ENCODE data around the gene PAQR4.
"Not testable (repeated sequence)": the region's sequence is repeated elsewhere in the genome, so short reads cannot be mapped to it uniquely, and the experiment has no call there.

The PAQR4 gene

DNA sequence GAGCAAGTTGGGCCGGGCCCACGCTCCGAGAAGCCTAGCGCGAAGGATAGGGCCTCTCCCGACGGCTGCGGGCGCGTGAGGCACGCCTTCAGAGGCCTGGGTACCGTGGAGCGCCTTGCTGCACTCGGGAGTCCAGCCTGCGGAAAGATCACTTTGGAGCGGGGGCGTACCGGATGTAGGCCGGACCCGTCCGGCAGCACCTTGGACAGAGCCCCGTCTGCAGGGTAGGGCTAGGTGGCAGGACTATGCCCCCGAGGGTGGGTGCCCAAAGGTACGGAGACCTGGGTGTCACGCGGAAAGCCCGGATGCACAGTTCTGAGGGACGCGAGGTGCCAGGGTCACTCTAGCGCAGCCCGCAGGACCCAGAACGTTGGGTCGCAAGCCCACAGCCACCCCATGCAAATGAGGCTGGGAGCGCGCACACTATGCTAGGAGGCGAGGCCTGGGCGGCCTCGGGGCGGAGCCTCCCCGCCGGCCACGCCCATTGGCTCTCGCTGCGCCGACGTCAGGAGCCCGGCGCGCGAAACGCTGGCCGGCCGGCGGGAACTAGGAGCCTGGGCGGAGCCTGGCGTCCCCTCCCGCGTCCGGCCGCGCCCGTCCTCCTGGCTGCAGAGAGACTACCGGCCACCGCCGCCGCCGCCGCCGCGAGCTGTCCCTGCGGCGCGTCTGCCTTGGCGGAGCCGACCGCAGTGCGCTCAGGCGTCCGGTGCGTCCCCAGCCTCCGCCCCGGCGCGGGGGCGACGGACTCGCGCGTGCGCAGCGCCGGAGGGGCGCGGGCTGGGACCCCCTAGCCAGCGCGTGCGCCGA lies at the start of gene PAQR4:
Gene PAQR4 (plus strand): TSS at position 611 of the 807 bp plus-strand sequence. CDS start 327 bp downstream, outside the sequence.
- Mint-ChIP-seq H3K4me3 (peak within 1 kb of the TSS; percentile 74), H3K36me3 (no peaks in the 10 kb centered on the region), H3K27me3 (peaks cover 13% of the 10 kb centered on the region), H3K27ac (no peak within 1 kb of the TSS), H3K4me1 (peaks cover 12% of the 10 kb centered on the region), H3K9me3 (no peaks in the 10 kb centered on the region)

DNA sequence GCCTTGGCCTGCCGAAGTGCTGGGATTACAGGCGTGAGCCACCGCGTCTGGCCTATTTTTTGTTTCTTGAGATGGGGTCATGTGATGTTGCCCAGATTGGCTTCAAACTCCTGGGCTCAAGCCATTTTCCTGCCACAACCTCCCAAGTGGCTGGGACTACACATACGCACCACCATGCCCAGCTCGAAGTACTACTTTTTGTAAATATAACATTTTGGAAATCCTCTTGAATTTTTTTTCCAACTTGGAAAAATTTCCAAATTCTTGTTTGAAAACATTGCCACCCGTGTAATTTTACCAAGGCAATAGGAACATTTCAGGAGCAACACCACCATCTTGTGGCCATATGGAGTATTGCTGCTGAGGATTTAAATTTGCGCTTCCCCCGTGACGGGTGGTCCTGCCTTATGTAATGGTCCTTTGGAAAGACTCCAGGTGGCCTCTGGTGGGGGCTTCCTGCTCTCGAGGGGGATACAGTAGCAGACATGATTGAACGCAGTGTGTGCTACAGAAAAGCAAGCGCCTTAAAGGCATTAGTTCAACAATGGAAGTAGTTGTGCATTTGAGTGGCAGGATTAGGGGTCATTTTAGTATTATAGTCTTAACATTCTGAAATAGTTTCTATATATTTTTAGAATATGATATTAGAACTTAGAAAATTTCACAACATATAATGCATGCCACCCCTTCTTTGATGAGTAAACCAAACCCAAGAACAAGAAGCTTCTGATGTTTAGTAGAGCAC lies 49.5 kb upstream of the PAQR4 start:
- H3K36me3 Mint-ChIP-seq = peaks cover 4% of the 10 kb centered on the region
- no peak overlapping the region for H3K27ac Mint-ChIP-seq
- H3K4me1 Mint-ChIP-seq = peaks cover 5% of the 10 kb centered on the region
- H3K4me3 Mint-ChIP-seq = no peak overlapping the region
- no peaks in the 10 kb centered on the region for H3K27me3 Mint-ChIP-seq
- H3K9me3 Mint-ChIP-seq = no peaks in the 10 kb centered on the region

DNA sequence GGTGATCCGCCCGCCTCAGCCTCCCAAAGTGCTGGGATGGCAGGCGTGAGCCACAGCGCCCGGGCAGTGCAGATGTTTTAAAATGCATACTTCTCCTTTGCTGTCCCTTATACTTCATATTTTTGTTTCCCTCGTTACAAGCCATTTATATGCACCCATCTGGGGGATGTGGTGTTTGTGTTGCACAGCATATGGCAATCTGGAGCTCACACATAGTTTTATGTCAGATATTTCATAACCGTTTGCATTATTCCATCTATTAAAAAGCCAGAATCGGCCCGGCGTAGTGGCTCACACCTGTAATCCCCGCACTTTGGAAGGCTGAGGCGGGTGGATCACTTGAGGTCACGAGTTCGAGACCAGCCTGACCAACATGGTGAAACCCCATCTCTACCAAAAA lies 45.7 kb upstream of the PAQR4 start:
- H3K27ac Mint-ChIP-seq = no peak overlapping the region
- no peaks in the 10 kb centered on the region for H3K9me3 Mint-ChIP-seq
- H3K27me3 Mint-ChIP-seq = no peaks in the 10 kb centered on the region
- peaks cover 4% of the 10 kb centered on the region for H3K36me3 Mint-ChIP-seq
- H3K4me1 Mint-ChIP-seq = peaks cover 20% of the 10 kb centered on the region
- H3K4me3 Mint-ChIP-seq = no peak overlapping the region

DNA sequence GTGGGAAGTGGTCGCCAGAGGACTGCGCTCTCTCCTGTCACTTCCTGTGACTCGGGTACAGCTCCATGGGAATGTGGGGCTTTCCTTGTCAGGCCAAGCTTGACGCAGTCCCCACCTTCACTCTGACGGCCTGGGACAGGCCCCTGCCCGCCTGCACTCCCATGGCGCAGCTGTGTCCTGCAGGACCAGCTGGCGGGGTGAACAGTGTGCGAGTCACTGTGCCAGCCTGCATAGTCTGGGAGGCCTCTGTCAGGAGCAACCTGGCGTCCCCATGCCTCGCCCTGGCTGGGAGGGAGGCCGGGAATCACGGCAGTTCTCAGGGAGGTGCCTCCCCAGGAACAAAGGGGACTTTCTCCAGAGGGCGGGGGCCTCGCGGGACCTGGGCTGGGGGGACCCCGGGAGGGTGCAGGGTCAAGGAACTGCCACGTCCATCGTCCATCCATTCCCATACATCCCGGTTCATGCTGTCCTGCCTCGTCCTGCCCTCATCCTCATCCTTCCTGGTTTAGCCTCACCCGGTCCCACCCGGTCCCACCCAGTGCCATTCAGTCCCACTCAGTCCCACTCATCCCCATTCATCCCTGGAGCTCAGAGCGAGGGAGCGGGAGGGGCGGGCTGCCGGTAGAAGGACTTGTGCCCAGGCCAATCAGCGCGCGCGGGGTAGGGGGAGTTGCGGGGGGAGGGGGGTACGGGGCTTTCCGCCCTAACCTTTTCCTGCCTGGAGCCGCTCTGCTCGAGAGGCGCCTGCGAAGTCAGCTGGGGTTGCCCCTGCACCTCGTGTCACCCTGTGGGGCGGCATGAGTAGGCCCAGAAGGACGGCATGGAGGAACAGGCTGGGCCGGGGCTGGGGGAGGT lies 44.0 kb upstream of the PAQR4 start:
- Mint-ChIP-seq H3K4me3 (no peak overlapping the region), H3K27me3 (no peaks in the 10 kb centered on the region), H3K4me1 (peaks cover 15% of the 10 kb centered on the region), H3K27ac (no peak overlapping the region), H3K9me3 (no peaks in the 10 kb centered on the region), H3K36me3 (peaks cover 2% of the 10 kb centered on the region)

DNA sequence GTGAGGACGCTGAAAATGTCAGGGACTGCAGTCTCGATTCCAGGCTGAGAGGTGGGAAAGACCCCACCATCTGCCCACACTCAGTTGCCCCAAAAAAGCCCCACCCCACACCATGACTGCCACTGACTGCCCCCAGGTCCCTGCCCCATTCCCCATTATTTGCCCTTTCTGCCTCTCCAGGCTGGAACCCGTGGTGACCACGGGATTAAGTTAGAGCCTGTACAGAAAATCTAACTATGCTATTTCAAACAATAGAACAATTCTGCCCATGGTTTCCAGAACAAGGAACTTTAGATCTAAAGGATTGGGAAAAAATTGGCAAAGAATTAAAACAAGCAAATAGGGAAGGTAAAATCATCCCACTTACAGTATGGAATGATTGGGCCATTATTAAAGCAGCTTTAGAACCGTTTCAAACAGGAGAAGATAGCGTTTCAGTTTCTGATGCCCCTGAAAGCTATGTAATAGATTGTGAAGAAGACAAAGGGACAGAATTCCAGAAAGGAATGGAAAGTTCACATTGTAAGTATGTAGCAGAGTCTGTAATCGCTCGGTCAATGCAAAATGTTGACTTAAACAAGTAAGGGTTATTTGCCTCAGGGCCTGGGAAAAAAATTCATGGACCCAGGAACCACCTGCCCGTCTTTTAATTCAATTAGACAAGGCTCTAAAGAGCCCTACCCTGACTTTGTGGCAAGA lies 43.0 kb upstream of the PAQR4 start:
- peaks cover 2% of the 10 kb centered on the region for H3K36me3 Mint-ChIP-seq
- H3K4me1 Mint-ChIP-seq = peaks cover 15% of the 10 kb centered on the region
- H3K27ac Mint-ChIP-seq = no peak overlapping the region
- no peak overlapping the region for H3K4me3 Mint-ChIP-seq
- no peaks in the 10 kb centered on the region for H3K9me3 Mint-ChIP-seq
- no peaks in the 10 kb centered on the region for H3K27me3 Mint-ChIP-seq

DNA sequence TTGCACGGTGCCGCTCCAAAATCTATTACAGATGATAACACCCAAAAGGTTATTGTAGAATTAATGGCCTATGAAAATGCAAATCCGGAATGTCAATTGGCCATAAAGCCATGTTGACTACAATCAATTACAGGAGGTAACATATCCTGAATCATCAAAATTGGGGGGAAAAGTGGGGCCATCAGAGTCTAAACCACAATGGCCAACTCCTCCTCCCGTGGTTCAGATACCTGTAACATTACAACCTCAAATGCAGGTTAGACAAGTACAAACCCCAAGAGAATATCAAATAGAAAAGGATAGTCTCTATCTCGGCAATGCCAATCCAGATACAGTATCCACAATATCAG lies 42.5 kb upstream of the PAQR4 start:
- no peaks in the 10 kb centered on the region for H3K27me3 Mint-ChIP-seq
- H3K4me1 Mint-ChIP-seq = peaks cover 15% of the 10 kb centered on the region
- no peaks in the 10 kb centered on the region for H3K9me3 Mint-ChIP-seq
- no peak overlapping the region for H3K4me3 Mint-ChIP-seq
- no peak overlapping the region for H3K27ac Mint-ChIP-seq
- peaks cover 2% of the 10 kb centered on the region for H3K36me3 Mint-ChIP-seq

DNA sequence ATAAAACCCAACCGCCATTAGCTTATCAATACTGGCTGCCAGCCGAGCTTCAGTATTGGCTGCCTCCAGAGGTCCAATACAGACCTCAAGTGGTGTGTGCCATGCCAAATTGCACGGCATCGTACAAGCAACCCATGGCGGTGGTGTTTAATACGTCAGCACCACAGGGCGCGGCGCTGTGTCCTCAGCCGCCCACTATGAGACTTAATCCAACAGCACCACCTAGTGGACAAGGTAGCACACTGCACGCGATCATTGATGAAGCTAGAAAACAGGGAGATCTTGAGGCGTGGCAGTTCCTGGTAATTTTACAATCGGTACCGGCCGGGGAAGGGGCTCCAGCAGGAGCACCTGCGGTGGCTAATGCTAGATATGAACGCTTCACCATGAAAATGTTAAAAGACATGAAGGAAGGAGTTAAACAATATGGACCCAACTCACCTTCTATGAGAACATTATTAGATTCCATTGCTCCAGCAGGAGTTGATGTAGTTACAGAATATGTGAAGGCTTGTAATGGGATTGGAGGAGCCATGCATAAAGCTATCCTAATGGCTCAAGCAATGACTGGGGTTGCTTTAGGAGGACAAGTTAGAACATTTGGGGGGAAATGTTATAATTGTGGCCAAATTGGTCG lies 42.0 kb upstream of the PAQR4 start:
- Mint-ChIP-seq H3K4me1 (peaks cover 15% of the 10 kb centered on the region), H3K36me3 (peaks cover 2% of the 10 kb centered on the region), H3K27me3 (no peaks in the 10 kb centered on the region), H3K9me3 (no peaks in the 10 kb centered on the region), H3K27ac (peak overlapping the region; percentile 20), H3K4me3 (no peak overlapping the region)

DNA sequence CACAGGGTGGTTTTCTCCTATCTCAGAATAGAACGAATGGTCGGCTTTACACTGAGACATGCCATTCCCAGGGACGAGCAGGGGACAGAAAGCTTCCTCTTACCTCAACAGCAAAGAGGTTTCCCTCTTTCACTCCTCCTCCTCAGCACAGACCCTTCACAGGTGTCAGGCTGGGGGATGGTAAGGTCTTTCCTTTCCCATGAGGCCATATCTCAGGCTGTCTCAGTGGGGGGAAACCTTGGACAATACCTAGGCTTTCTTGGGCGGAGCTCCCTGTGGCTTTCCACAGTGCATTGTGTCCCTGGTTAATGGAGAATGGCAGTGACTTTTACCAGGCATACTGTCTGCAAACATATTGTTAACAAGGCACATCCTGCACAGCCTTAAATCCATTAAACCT lies 41.0 kb upstream of the PAQR4 start:
- H3K9me3 Mint-ChIP-seq, H3K4me3 Mint-ChIP-seq, H3K27me3 Mint-ChIP-seq, H3K27ac Mint-ChIP-seq, H3K36me3 Mint-ChIP-seq: not testable (repeated sequence)
- peaks cover 15% of the 10 kb centered on the region for H3K4me1 Mint-ChIP-seq

DNA sequence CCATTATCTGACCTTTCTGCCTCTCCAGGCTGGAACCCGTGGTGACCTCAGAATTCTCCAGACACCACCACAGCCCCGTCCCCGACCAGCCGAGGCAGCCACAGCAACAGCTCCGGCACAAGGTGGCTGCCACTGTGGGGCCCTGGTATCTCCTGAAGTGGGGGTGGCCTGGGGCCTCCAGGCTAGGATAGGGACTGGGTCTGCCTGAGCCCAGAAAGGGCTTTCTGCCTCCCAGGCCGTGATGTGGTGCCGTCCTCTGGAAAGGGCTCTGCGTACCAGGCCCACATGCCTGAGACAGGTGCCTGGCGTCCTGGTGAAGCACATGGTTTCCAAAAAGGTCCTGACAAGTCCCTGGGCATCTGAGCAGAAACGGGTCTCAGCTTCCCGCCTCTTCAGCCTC lies 40.4 kb upstream of the PAQR4 start:
- H3K4me3 Mint-ChIP-seq = no peak overlapping the region
- H3K9me3 Mint-ChIP-seq = no peaks in the 10 kb centered on the region
- H3K36me3 Mint-ChIP-seq = no peaks in the 10 kb centered on the region
- H3K4me1 Mint-ChIP-seq = peaks cover 15% of the 10 kb centered on the region
- no peaks in the 10 kb centered on the region for H3K27me3 Mint-ChIP-seq
- H3K27ac Mint-ChIP-seq = no peak overlapping the region

DNA sequence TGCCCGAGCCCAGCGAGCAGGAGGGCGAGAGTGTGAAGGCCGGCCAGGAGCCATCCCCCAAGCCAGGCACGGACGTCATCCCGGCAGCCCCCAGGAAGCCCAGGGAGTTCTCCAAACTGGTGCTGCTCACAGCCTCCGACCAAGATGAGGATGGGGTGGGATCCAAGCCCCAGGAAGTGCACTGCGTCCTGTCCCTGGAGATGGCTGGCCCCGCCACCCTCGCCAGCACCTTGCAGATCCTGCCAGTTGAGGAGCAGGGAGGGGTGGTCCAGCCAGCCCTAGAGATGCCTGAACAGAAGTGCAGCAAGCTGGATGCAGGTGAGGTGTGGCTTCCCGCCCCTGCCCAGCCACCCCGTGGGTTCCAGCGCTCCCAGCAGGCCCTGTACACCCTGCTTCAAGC lies 39.5 kb upstream of the PAQR4 start:
- Mint-ChIP-seq H3K36me3 (peaks cover 4% of the 10 kb centered on the region), H3K27ac (no peak overlapping the region), H3K4me1 (peaks cover 15% of the 10 kb centered on the region), H3K4me3 (no peak overlapping the region), H3K9me3 (no peaks in the 10 kb centered on the region), H3K27me3 (no peaks in the 10 kb centered on the region)

DNA sequence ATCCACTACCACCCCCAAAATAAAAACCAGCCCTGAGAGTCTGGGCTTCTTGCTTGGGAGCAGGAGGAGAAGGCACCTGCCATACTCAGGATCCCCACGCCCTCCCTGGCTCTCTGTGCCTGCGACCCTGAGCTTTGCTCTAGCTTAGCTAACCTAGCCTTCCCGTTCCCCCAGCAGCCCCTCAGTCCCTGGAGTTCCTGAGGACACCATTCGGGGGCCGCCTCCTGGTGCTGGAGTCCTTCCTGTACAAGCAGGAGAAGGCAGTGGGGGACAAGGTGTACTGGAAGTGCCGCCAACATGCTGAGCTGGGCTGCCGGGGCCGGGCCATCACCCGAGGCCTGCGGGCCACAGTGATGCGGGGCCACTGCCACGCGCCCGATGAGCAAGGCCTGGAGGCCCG lies 38.9 kb upstream of the PAQR4 start:
- H3K9me3 Mint-ChIP-seq = no peaks in the 10 kb centered on the region
- H3K27me3 Mint-ChIP-seq = no peaks in the 10 kb centered on the region
- H3K4me3 Mint-ChIP-seq = no peak overlapping the region
- H3K27ac Mint-ChIP-seq = no peak overlapping the region
- H3K36me3 Mint-ChIP-seq = peaks cover 5% of the 10 kb centered on the region
- peaks cover 15% of the 10 kb centered on the region for H3K4me1 Mint-ChIP-seq

DNA sequence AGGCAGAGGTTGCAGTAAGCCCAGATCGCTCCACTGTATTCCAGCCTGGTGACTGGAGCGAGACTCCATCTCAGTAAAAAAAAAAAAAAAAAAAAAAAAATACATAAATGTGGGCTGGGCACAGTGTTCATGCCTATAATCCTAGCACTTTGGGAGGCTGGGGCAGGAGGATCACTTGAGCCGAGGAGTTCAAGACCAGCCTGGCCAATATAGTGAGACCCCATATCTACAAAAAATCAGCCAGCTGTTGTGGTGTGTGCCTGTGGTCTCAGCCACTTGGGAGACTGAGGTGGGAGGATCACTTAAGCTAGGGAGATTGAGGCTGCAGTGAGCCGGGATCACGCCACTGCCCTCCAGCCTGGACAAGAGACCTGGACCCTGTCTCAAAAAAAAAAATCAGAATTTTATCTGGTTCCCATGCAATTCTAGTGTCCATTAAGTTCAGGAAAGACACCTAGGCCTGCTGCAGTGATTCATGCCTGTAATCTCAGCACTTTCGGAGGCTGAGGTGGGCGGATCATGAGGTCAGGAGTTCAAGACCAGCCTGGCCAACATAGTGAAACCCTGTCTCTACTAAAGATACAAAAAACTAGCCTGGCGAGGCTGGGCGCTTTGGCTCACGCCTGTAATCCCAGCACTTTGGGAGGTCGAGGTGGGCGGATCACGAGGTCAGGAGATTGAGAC lies 37.8 kb upstream of the PAQR4 start:
- not testable (repeated sequence) for H3K9me3 Mint-ChIP-seq, H3K27me3 Mint-ChIP-seq, H3K36me3 Mint-ChIP-seq, H3K4me3 Mint-ChIP-seq, H3K27ac Mint-ChIP-seq
- peaks cover 15% of the 10 kb centered on the region for H3K4me1 Mint-ChIP-seq

DNA sequence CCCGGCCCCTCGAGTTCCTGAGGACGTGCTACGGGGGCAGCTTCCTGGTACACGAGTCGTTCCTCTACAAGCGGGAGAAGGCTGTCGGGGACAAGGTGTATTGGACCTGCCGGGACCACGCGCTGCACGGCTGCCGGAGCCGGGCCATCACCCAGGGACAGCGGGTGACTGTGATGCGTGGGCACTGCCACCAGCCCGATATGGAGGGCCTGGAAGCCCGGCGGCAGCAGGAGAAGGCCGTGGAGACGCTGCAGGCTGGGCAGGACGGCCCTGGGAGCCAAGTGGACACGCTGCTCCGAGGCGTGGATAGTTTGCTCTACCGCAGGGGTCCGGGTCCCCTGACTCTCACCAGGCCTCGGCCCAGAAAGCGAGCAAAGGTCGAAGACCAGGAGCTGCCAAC lies 36.0 kb upstream of the PAQR4 start:
- Mint-ChIP-seq H3K4me1 (no peaks in the 10 kb centered on the region), H3K27ac (no peak overlapping the region), H3K27me3 (no peaks in the 10 kb centered on the region), H3K4me3 (no peak overlapping the region), H3K36me3 (peaks cover 7% of the 10 kb centered on the region), H3K9me3 (no peaks in the 10 kb centered on the region)

DNA sequence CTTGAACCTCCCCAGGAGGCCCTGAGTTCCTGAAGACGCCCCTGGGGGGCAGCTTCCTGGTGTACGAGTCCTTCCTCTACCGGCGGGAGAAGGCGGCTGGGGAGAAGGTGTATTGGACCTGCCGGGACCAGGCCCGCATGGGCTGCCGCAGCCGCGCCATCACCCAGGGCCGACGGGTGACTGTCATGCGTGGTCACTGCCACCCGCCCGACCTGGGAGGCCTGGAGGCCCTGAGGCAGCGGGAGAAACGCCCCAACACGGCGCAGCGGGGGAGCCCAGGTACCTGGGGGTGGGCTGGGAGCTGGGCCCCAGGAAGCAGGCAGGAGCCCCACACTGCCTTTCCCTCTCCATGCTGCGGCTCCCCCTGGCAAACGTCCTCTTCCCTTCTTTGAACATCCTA lies 35.4 kb upstream of the PAQR4 start:
- Mint-ChIP-seq H3K27ac (no peak overlapping the region), H3K9me3 (no peaks in the 10 kb centered on the region), H3K4me1 (no peaks in the 10 kb centered on the region), H3K36me3 (peaks cover 7% of the 10 kb centered on the region), H3K27me3 (no peaks in the 10 kb centered on the region), H3K4me3 (no peak overlapping the region)
